ENCODE results near the gene POLR3GL. TPM values are rescaled to one million over a fixed set of nuclear protein-coding genes. Genes with fewer than 3 reads are reported as not detected.
"Not testable (repeated sequence)": the region's sequence is repeated elsewhere in the genome, so short reads cannot be mapped to it uniquely, and the experiment has no call there.

POLR3GL gene, protein sequence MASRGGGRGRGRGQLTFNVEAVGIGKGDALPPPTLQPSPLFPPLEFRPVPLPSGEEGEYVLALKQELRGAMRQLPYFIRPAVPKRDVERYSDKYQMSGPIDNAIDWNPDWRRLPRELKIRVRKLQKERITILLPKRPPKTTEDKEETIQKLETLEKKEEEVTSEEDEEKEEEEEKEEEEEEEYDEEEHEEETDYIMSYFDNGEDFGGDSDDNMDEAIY
- total RNA-seq: 10 to 100 TPM; 19.0 to 31.4 (median 24.0) TPM

DNA sequence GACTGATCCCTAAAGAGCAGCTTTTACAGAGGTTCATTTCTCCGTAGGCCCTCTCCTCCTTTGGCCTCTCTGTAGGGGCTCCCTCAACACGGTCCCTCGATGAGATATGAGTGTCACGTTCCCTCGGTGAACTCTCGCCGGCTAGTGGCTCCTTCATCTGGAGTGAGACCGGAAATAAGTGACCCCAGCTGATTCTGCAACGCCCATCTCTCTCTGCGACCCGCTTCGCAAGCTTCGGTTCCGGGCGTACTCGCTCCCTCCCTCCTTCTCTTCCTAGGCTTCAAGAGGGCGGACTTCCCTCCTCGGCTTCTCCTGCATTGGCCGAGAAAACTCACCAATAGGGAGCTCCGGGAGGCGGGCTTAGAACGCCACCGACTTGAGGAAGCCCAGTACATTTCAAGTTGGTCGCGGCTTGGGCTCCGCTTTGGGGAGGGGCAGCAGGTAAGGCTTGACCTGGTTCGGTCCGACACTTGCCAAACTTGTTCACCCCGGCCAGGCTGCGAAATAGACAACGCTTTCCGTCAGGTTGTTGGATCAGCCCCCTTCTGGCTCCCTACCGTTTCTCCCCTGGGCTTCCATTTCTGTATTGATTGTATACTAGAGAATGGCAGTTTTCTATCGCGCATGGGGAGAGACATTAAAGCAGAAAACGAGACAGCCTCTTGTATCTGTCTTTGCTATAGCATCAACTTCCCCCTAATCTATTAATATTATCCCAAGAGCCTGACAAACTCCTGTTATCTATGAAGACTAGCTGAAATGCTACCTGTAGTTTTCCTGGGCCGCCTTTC, at the start of gene POLR3GL, which contains the start of gene ANKRD34A:
Gene POLR3GL, plus strand, starts transcription at position 363 of the 791 bp plus-strand sequence. CDS start 10,176 bp downstream, outside the sequence.
Gene ANKRD34A, minus strand, starts transcription at position 248 of the 791 bp plus-strand sequence. CDS start 2,816 bp downstream, outside the sequence.
- TF ChIP-seq, protein P1, sequence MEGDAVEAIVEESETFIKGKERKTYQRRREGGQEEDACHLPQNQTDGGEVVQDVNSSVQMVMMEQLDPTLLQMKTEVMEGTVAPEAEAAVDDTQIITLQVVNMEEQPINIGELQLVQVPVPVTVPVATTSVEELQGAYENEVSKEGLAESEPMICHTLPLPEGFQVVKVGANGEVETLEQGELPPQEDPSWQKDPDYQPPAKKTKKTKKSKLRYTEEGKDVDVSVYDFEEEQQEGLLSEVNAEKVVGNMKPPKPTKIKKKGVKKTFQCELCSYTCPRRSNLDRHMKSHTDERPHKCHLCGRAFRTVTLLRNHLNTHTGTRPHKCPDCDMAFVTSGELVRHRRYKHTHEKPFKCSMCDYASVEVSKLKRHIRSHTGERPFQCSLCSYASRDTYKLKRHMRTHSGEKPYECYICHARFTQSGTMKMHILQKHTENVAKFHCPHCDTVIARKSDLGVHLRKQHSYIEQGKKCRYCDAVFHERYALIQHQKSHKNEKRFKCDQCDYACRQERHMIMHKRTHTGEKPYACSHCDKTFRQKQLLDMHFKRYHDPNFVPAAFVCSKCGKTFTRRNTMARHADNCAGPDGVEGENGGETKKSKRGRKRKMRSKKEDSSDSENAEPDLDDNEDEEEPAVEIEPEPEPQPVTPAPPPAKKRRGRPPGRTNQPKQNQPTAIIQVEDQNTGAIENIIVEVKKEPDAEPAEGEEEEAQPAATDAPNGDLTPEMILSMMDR (IDR thresholded peaks at IDR 0.05): no peak
- ATAC-seq (ENCODE audit: low FRiP score) (peak; percentile 88), DNase-seq (ENCODE audit: low spot score) (peak; percentile 91)

- no peak for DNase-seq (ENCODE audit: low spot score)
- no peak for ATAC-seq (ENCODE audit: low FRiP score)
- TF ChIP-seq, protein P1 (IDR thresholded peaks at IDR 0.05): no peak
These were observed 47.7 kb upstream of the POLR3GL start for GRCh38 chr1:145916745-145917144.

- TF ChIP-seq, protein P1 (IDR thresholded peaks at IDR 0.05): no peak
- ATAC-seq (ENCODE audit: low FRiP score) (no peak), DNase-seq (ENCODE audit: low spot score) (no peak)
These were observed 46.9 kb upstream of the POLR3GL start for GRCh38 chr1:145917595-145917994.

DNA sequence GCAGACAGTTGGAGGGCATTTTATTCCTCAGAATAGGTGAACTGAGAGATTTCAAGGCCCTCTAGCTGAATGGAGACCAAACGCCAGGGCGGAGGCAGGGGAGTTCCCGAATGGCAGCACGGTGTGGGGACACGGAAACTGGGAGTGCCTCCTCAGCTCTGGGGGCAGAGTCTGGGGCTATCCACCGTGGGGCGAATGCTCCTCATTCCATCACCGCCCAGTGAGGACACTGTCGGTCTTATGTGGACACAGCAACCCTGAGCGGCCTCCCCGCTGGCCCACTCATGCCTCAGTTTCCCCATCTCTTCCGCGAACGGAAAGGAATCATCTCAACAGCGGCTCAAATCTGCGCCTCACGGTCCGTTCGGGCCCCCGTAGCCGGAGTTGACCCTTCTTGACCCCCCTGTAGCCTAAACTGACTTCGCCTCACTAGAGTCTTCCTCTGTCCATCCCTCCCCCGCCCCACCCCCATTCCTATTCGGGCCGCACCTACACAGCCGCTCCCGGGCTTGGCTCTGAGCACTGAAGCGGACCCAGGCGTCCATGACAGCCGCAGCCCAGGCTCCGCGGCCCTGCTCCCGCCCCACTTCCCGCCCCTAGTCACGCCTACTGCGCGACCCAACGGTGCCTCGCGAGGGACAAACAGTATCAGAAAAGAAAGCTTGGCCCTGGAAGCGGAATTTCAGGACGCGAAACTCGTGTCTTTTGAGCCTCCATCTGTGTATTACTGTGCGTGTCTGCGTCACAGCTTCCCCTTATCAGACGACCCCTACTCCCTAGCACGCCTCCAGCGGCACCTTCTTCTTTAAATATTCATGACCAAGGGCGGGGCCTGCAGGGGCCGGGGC, 46.1 kb upstream of the POLR3GL start, which contains the start of gene PEX11B:
Gene PEX11B, minus strand, starts transcription at position 574 of the 848 bp plus-strand sequence. Its CDS starts 29 bp downstream, at position 545.
- TF ChIP-seq, protein P1 (IDR thresholded peaks at IDR 0.05): no peak
- ATAC-seq (ENCODE audit: low FRiP score) (peak; percentile 93), DNase-seq (ENCODE audit: low spot score) (peak; percentile 78)

GRCh38 chr1:145918992-145919939, 45.2 kb upstream of the POLR3GL start:
- TF ChIP-seq, protein P1 (IDR thresholded peaks at IDR 0.05): no peak
- ATAC-seq (ENCODE audit: low FRiP score): peak; percentile 93
- DNase-seq (ENCODE audit: low spot score): no peak

GRCh38 chr1:145920297-145920696, 44.2 kb upstream of the POLR3GL start:
- not testable (repeated sequence) for DNase-seq (ENCODE audit: low spot score); ATAC-seq (ENCODE audit: low FRiP score)

Data from omental fat pad (tissue), 4 donors.